ENCODE results near the gene SH3RF1.

SH3RF1 gene

GRCh38 chr4:169061386-169061785 lies 209.4 kb downstream of the SH3RF1 start:
- TF ChIP-seq CTCF (IDR thresholded peaks at IDR 0.05; ENCODE audit: extremely low read depth, missing control alignments), result no peak
- no peak for DNase-seq (ENCODE audit: low spot score)

GRCh38 chr4:169060391-169061091 lies 210.2 kb downstream of the SH3RF1 start:
- TF ChIP-seq CTCF (IDR thresholded peaks at IDR 0.05; ENCODE audit: extremely low read depth, missing control alignments), result no peak
- no peak for DNase-seq (ENCODE audit: low spot score)

DNA sequence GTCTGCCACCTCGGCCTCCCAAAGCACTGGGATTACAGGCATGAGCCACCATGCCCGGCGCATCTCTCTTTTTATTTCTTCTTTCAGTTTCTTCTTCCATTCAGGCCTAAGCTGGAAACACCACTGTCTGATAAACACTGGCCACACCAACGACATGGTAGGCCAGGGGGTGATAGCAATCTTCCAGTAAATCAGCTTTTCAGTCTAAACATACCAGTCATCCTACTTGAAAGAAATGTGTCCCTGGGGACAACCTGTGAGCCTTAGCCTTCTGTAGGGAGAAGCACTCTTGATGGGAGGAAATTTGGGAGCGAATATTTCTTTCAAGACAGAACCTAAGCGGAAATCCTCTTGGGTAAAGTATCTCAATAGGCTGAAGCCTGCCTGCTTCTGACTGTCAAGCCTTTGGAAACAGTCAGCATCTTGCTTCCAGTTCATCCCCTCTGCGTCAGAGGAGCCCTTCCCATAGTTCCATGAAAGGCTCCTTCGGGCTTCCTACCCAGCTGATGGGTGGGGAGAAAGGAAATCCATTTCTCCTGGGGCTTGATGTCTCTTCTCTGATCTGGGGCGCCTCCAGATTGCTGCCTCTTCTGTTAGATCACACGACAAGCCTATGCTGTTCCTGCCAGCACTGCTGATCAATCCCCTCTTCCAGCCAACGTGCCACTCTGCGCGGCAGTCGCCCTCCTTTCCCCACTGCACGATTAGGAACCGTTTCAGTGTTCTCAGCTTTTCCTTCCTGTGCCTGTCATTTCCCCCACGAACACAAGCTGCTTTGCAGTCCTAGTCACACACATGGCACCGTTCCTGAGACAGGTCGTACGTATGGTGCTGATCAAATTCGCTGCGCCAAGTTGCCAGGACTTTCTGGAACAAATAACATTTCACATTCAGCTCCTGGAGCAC lies 211.2 kb downstream of the SH3RF1 start:
- TF ChIP-seq CTCF (IDR thresholded peaks at IDR 0.05; ENCODE audit: extremely low read depth, missing control alignments), result no peak
- no peak for DNase-seq (ENCODE audit: low spot score)

DNA sequence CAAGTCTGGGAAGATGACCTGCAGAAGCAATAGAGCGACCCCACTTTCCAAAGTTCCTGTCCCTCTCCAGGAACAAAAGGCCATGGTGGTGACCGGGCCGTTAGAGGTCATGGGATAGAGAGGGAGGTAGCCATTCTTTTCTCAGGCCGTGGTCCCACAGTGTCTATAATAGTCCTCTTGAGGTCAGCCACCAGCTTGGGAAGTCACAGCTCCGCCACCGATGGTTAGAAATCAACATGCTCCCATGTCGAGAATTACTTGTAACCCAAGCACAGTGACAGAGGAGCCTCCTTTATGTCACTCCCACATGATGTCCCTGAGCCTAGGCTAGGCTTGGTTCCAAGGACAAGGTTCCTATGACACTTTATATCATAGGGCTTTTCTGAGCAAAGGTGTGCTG lies 212.4 kb downstream of the SH3RF1 start:
- no peak for TF ChIP-seq CTCF (IDR thresholded peaks at IDR 0.05; ENCODE audit: extremely low read depth, missing control alignments)
- DNase-seq (ENCODE audit: low spot score), result no peak

DNA sequence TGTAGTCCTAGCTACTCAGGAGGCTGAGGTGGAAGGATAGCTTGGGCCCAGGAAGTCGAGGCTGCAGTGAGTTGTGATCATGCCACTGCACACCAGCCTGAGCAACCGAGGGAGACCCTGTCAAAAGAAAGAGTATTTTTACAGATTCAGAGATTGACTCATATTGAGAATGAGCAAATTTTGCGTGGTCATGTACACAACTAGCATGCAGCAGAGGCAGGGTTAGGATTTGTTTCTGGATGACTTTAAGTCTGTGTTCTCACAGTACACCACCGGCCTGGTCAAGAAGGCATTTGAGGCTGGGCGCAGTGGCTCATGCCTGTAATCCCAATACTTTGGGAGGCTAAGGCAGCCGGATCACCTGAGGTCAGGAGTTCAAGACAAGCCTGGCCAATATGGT lies 215.9 kb downstream of the SH3RF1 start:
- no peak for DNase-seq (ENCODE audit: low spot score)
- no peak for TF ChIP-seq CTCF (IDR thresholded peaks at IDR 0.05; ENCODE audit: extremely low read depth, missing control alignments)

DNA sequence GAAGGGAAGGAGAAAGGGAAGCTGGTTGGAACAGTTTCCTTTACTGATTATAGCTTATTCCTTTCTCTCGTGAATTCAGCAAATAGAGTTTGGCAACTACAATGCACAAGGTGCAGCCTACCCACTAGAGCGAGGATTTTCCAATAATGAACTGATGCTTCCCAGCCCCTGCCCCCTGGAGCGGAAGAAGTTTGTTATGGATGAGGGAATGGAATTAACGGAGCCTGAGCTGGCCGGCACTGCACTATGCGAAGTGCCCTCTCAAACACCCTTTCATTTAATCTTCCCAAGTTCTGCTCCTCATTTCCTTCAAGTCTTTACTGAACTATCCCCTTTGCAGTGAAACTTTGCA lies 218.2 kb downstream of the SH3RF1 start:
- TF ChIP-seq CTCF (IDR thresholded peaks at IDR 0.05; ENCODE audit: extremely low read depth, missing control alignments), result no peak
- no peak for DNase-seq (ENCODE audit: low spot score)

Measured in GM20000 (cell line).